Muscle layer of duodenum (tissue), 2 donors: ENCODE data around the gene ATP5F1E.
"Not testable (repeated sequence)": the region's sequence is repeated elsewhere in the genome, so short reads cannot be mapped to it uniquely, and the experiment has no call there.

ENCODE experiments used
- H3K27ac ChIP-seq: one replicate; pipeline ENCODE4 v1.7.0; 2013; ENCODE audit warnings: mild to moderate bottlenecking, low read length
- H3K27me3 ChIP-seq: one replicate; pipeline ENCODE4 v1.7.0; 2013; ENCODE audit warnings: low read depth, mild to moderate bottlenecking, control low read depth, low read length
- H3K36me3 ChIP-seq, 2 donors: one replicate each; pipeline ENCODE4 v1.7.0; 2013; ENCODE audit warnings: low read length in 2 of 2, control low read depth in 1 of 2, mild to moderate bottlenecking in 1 of 2; ENCODE audit not compliant: insufficient read depth in 2 of 2, control insufficient read depth in 1 of 2
- H3K4me1 ChIP-seq, 2 donors: one replicate each; pipeline ENCODE4 v1.7.0; 2013; ENCODE audit warnings: low read length in 2 of 2, mild to moderate bottlenecking in 2 of 2, control low read depth in 1 of 2, moderate library complexity in 1 of 2; ENCODE audit not compliant: insufficient read depth in 2 of 2, control insufficient read depth in 1 of 2
- H3K4me3 ChIP-seq, 2 donors: one replicate each; pipeline ENCODE4 v1.7.0; 2013; ENCODE audit warnings: low read length in 2 of 2, low read depth in 1 of 2, mild to moderate bottlenecking in 1 of 2
- H3K9me3 ChIP-seq, 2 donors: one replicate each; pipeline ENCODE4 v1.7.0; 2013; ENCODE audit warnings: low read length in 2 of 2, control low read depth in 1 of 2, mild to moderate bottlenecking in 1 of 2; ENCODE audit not compliant: control insufficient read depth in 1 of 2
- donor health status: healthy.

ATP5F1E gene

GRCh38 chr20:59042796-59043631, 10.9 kb upstream of the ATP5F1E start:
- Histone ChIP-seq H3K4me1 (peaks cover 7 to 28% of the 10 kb centered on the region in 2 donors), H3K4me3 (peak overlapping the region; percentile 80 to 81)

GRCh38 chr20:59042151-59042795, 10.1 kb upstream of the ATP5F1E start, which contains the start of gene PRELID3B:
Gene PRELID3B, minus strand, starts transcription at chr20:59042786. Its CDS starts 56 bp downstream, at chr20:59042730.
- H3K27me3 ChIP-seq = no peaks in the 10 kb centered on the region
- peak within 1 kb of the TSS; percentile 77 for H3K27ac ChIP-seq
- H3K4me3 ChIP-seq = peak within 1 kb of the TSS; percentile 80 to 81
- H3K36me3 ChIP-seq = peaks cover 8 to 11% of the 10 kb centered on the region in 2 donors
- H3K9me3 ChIP-seq = no peaks in the 10 kb centered on the region
- peaks cover 6 to 28% of the 10 kb centered on the region in 2 donors for H3K4me1 ChIP-seq

More at GRCh38 chr20:59042796-59043631, 10.9 kb upstream of the ATP5F1E start:
- no peaks in the 10 kb centered on the region for H3K27me3 ChIP-seq
- peak overlapping the region; percentile 65 for H3K27ac ChIP-seq
- no peaks in the 10 kb centered on the region for H3K9me3 ChIP-seq
- peaks cover under 1 to 4% of the 10 kb centered on the region in 2 donors for H3K36me3 ChIP-seq

GRCh38 chr20:59041487-59041886, 9.4 kb upstream of the ATP5F1E start:
- H3K9me3 ChIP-seq, H3K27me3 ChIP-seq: not testable (repeated sequence)
- Histone ChIP-seq H3K4me1 (peaks cover 6 to 28% of the 10 kb centered on the region in 2 donors), H3K36me3 (peaks cover 14 to 19% of the 10 kb centered on the region in 2 donors), H3K4me3 (peak overlapping the region; percentile 80 to 81), H3K27ac (peak overlapping the region; percentile 77)

GRCh38 chr20:59040667-59041066, 8.5 kb upstream of the ATP5F1E start:
- Histone ChIP-seq H3K27ac (peak overlapping the region; percentile 46), H3K36me3 (peaks cover 22 to 27% of the 10 kb centered on the region in 2 donors), H3K4me1 (peaks cover 6 to 28% of the 10 kb centered on the region in 2 donors), H3K4me3 (peak overlapping the region in 1 of 2 donors; percentile 28), H3K27me3 (no peaks in the 10 kb centered on the region), H3K9me3 (no peaks in the 10 kb centered on the region)

GRCh38 chr20:59039233-59039632, 7.1 kb upstream of the ATP5F1E start:
- Histone ChIP-seq H3K4me1 (peaks cover 6 to 28% of the 10 kb centered on the region in 2 donors), H3K36me3 (peaks cover 30 to 34% of the 10 kb centered on the region in 2 donors), H3K27ac (no peak overlapping the region), H3K27me3 (no peaks in the 10 kb centered on the region), H3K4me3 (peak overlapping the region in 1 of 2 donors; percentile 9), H3K9me3 (no peaks in the 10 kb centered on the region)

- Histone ChIP-seq H3K36me3 (peaks cover 30 to 34% of the 10 kb centered on the region in 2 donors), H3K4me3 (no peak overlapping the region), H3K4me1 (peaks cover 0 to 22% of the 10 kb centered on the region in 2 donors), H3K9me3 (no peaks in the 10 kb centered on the region), H3K27me3 (no peaks in the 10 kb centered on the region), H3K27ac (no peak overlapping the region)
Measured at GRCh38 chr20:59037386-59037785, 5.3 kb upstream of the ATP5F1E start.

GRCh38 chr20:59035381-59035780, 3.2 kb upstream of the ATP5F1E start:
- H3K27ac ChIP-seq = no peak overlapping the region
- H3K4me1 ChIP-seq = peaks cover 9 to 21% of the 10 kb centered on the region in 2 donors
- no peaks in the 10 kb centered on the region for H3K9me3 ChIP-seq
- H3K36me3 ChIP-seq = peaks cover 30 to 34% of the 10 kb centered on the region in 2 donors
- no peaks in the 10 kb centered on the region for H3K27me3 ChIP-seq
- H3K4me3 ChIP-seq = no peak overlapping the region

- Histone ChIP-seq H3K27ac (no peak overlapping the region), H3K9me3 (no peaks in the 10 kb centered on the region), H3K36me3 (peaks cover 40 to 49% of the 10 kb centered on the region in 2 donors), H3K4me3 (no peak overlapping the region), H3K4me1 (peaks cover 20 to 29% of the 10 kb centered on the region in 2 donors), H3K27me3 (no peaks in the 10 kb centered on the region)
Measured at GRCh38 chr20:59033616-59034165, 1.6 kb upstream of the ATP5F1E start.

GRCh38 chr20:59033093-59033492, 958 bp upstream of the ATP5F1E start:
- peak overlapping the region; percentile 85 for H3K27ac ChIP-seq

GRCh38 chr20:59032713-59033059, 551 bp upstream of the ATP5F1E start:
- Histone ChIP-seq H3K4me1 (peaks cover 27 to 39% of the 10 kb centered on the region in 2 donors), H3K36me3 (peaks cover 43 to 52% of the 10 kb centered on the region in 2 donors)

More at GRCh38 chr20:59033093-59033492, 958 bp upstream of the ATP5F1E start:
- no peaks in the 10 kb centered on the region for H3K9me3 ChIP-seq
- peaks cover 43 to 52% of the 10 kb centered on the region in 2 donors for H3K36me3 ChIP-seq
- H3K4me3 ChIP-seq = peak overlapping the region; percentile 64 to 89
- no peaks in the 10 kb centered on the region for H3K27me3 ChIP-seq
- peaks cover 23 to 35% of the 10 kb centered on the region in 2 donors for H3K4me1 ChIP-seq

GRCh38 chr20:59031564-59032022, 542 bp downstream of the ATP5F1E start:
- H3K9me3 ChIP-seq = no peaks in the 10 kb centered on the region
- H3K4me3 ChIP-seq = peak overlapping the region; percentile 85 to 89
- peaks cover 31 to 50% of the 10 kb centered on the region in 2 donors for H3K4me1 ChIP-seq
- peaks cover 44 to 52% of the 10 kb centered on the region in 2 donors for H3K36me3 ChIP-seq
- no peaks in the 10 kb centered on the region for H3K27me3 ChIP-seq
- H3K27ac ChIP-seq = peak overlapping the region; percentile 78

More at GRCh38 chr20:59032713-59033059, 551 bp upstream of the ATP5F1E start:
- Histone ChIP-seq H3K4me3 (peak overlapping the region; percentile 64 to 89), H3K27ac (peak overlapping the region; percentile 85), H3K27me3 (no peaks in the 10 kb centered on the region), H3K9me3 (no peaks in the 10 kb centered on the region)
